ENCODE data around the gene CCDC78.

The CCDC78 gene

DNA sequence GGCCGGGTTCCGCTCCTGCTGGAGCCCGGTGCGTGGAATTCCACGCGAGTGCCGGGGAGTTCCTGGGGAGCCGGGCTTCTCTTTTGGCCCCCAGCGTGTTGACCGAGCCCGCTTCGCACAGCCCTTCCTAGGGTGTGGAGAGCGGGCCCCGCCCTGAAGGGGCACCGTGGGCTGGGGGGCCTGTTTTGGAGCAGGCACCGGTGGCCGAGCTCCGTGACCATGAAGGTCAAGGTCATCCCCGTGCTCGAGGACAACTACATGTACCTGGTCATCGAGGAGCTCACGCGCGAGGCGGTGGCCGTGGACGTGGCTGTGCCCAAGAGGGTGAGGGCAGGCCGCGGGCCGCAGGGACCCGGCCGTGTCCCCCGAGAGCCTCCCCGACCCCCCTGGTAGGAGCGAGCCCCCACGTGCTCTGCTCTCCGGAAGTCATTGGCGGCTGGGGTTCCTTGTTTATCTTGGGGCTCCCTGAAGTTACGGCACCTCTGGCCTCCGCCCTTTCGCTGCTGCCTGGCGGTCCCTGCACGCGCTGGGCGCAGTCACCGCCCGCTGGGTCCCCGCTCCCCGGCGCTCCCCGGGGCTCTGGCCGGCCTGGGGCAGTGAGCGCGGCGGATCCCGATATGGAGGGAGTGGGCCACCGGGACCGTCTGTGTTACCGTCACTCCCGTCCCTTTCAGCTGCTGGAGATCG is 1.2 kb upstream of the CCDC78 start:
- TF ChIP-seq POLR2AphosphoS5 (IDR thresholded peaks at IDR 0.05; ENCODE audit: low read depth, low read length) (no peak; the same call in 1 of the 2 replicates), SIN3A (IDR thresholded peaks at IDR 0.05; ENCODE audit: borderline replicate concordance, insufficient read depth, low read length) (no peak), FOXP2 (optimal IDR thresholded peaks at IDR 0.05; ENCODE audit: borderline replicate concordance, extremely low read depth, extremely low read length, insufficient read depth) (no peak), TAF1 (IDR thresholded peaks at IDR 0.05; ENCODE audit: borderline replicate concordance, insufficient read depth, low read length) (no peak)
- TF ChIP-seq, protein P1, sequence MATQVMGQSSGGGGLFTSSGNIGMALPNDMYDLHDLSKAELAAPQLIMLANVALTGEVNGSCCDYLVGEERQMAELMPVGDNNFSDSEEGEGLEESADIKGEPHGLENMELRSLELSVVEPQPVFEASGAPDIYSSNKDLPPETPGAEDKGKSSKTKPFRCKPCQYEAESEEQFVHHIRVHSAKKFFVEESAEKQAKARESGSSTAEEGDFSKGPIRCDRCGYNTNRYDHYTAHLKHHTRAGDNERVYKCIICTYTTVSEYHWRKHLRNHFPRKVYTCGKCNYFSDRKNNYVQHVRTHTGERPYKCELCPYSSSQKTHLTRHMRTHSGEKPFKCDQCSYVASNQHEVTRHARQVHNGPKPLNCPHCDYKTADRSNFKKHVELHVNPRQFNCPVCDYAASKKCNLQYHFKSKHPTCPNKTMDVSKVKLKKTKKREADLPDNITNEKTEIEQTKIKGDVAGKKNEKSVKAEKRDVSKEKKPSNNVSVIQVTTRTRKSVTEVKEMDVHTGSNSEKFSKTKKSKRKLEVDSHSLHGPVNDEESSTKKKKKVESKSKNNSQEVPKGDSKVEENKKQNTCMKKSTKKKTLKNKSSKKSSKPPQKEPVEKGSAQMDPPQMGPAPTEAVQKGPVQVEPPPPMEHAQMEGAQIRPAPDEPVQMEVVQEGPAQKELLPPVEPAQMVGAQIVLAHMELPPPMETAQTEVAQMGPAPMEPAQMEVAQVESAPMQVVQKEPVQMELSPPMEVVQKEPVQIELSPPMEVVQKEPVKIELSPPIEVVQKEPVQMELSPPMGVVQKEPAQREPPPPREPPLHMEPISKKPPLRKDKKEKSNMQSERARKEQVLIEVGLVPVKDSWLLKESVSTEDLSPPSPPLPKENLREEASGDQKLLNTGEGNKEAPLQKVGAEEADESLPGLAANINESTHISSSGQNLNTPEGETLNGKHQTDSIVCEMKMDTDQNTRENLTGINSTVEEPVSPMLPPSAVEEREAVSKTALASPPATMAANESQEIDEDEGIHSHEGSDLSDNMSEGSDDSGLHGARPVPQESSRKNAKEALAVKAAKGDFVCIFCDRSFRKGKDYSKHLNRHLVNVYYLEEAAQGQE (IDR thresholded peaks at IDR 0.05; ENCODE audit: insufficient read depth in 1 of 2, low read depth in 2 of 2, low read length in 2 of 2) = no peak

GRCh38 chr16:726188-726437 is 130 bp downstream of the CCDC78 start:
- TF ChIP-seq, protein P1 (IDR thresholded peaks at IDR 0.05; ENCODE audit: insufficient read depth in 1 of 2, low read depth in 2 of 2, low read length in 2 of 2) = no peak
- TF ChIP-seq POLR2AphosphoS5 (IDR thresholded peaks at IDR 0.05; ENCODE audit: low read depth, low read length) (no peak), TAF1 (IDR thresholded peaks at IDR 0.05; ENCODE audit: borderline replicate concordance, insufficient read depth, low read length) (no peak), FOXP2 (optimal IDR thresholded peaks at IDR 0.05; ENCODE audit: borderline replicate concordance, extremely low read depth, extremely low read length, insufficient read depth) (no peak), SIN3A (IDR thresholded peaks at IDR 0.05; ENCODE audit: borderline replicate concordance, insufficient read depth, low read length) (no peak)

GRCh38 chr16:725463-726187 is 618 bp downstream of the CCDC78 start:
- TF ChIP-seq FOXP2 (optimal IDR thresholded peaks at IDR 0.05; ENCODE audit: borderline replicate concordance, extremely low read depth, extremely low read length, insufficient read depth) (no peak), SIN3A (IDR thresholded peaks at IDR 0.05; ENCODE audit: borderline replicate concordance, insufficient read depth, low read length) (no peak), POLR2AphosphoS5 (IDR thresholded peaks at IDR 0.05; ENCODE audit: low read depth, low read length) (no peak), TAF1 (IDR thresholded peaks at IDR 0.05; ENCODE audit: borderline replicate concordance, insufficient read depth, low read length) (no peak)

- no peak for TF ChIP-seq SIN3A (IDR thresholded peaks at IDR 0.05; ENCODE audit: borderline replicate concordance, insufficient read depth, low read length)
- TF ChIP-seq, protein P1 (IDR thresholded peaks at IDR 0.05; ENCODE audit: insufficient read depth in 1 of 2, low read depth in 2 of 2, low read length in 2 of 2) = no peak
- no peak for TF ChIP-seq POLR2AphosphoS5 (IDR thresholded peaks at IDR 0.05; ENCODE audit: low read depth, low read length)
- no peak for TF ChIP-seq FOXP2 (optimal IDR thresholded peaks at IDR 0.05; ENCODE audit: borderline replicate concordance, extremely low read depth, extremely low read length, insufficient read depth)
- TF ChIP-seq TAF1 (IDR thresholded peaks at IDR 0.05; ENCODE audit: borderline replicate concordance, insufficient read depth, low read length) = no peak
Measured at GRCh38 chr16:725041-725376, 1.2 kb downstream of the CCDC78 start.

- TF ChIP-seq POLR2AphosphoS5 (IDR thresholded peaks at IDR 0.05; ENCODE audit: low read depth, low read length) (no peak), SIN3A (IDR thresholded peaks at IDR 0.05; ENCODE audit: borderline replicate concordance, insufficient read depth, low read length) (no peak), FOXP2 (optimal IDR thresholded peaks at IDR 0.05; ENCODE audit: borderline replicate concordance, extremely low read depth, extremely low read length, insufficient read depth) (no peak), TAF1 (IDR thresholded peaks at IDR 0.05; ENCODE audit: borderline replicate concordance, insufficient read depth, low read length) (no peak)
- TF ChIP-seq, protein P1 (IDR thresholded peaks at IDR 0.05; ENCODE audit: insufficient read depth in 1 of 2, low read depth in 2 of 2, low read length in 2 of 2) = no peak
Measured at GRCh38 chr16:724188-725040, 1.8 kb downstream of the CCDC78 start.
